PC-3 (cell line): ENCODE results near the gene DNTT. TPM values are rescaled to one million over a fixed set of nuclear protein-coding genes. Genes with fewer than 3 reads are reported as not detected.

ENCODE experiments used
- ATAC-seq: fragments of 200-7000 bp; cut with Tn5 transposase; 2 replicates; pipeline ENCODE4 v1.9.1; 2020; ENCODE audit warnings: mild to moderate bottlenecking, moderate library complexity
- BruUV-seq: library from RNA; stranded (reverse); fragments of 400-500 nt; replicated peaks from 2 replicates; lab custom pipeline; 2021; lab: Mats Ljungman, UMichigan
- CTCF ChIA-PET: fragments of 300-600 bp; sonication (Branson Sonifier 250); formaldehyde crosslinking; loops from one replicate; lab custom pipeline; 2022; ENCODE audit warnings: antibody characterized with exemption; lab: Charles Lee
- POLR2A ChIA-PET: fragments of 300-600 bp; sonication (Branson Sonifier 250); formaldehyde crosslinking; loops from one replicate; lab custom pipeline; 2022; ENCODE audit warnings: antibody characterized with exemption; ENCODE audit not compliant: unreplicated experiment; lab: Charles Lee
- DNase-seq: peaks from one replicate; pipeline ENCODE4 v3.0.0-alpha.2; 2015
- H2AFZ ChIP-seq: fragments of 300-600 bp; sonication (generic); 2 replicates; pipeline ENCODE4 v1.6.0; 2016; ENCODE audit warnings: antibody characterized with exemption, low read length
- H3F3A ChIP-seq: fragments of 300-600 bp; sonication (generic); one replicate; pipeline ENCODE4 v1.6.0; 2017; ENCODE audit warnings: antibody characterized with exemption, low read length, control low read depth, mild to moderate bottlenecking; ENCODE audit not compliant: unreplicated experiment
- H3K27ac ChIP-seq: fragments of 300-600 bp; sonication (generic); 2 replicates; pipeline ENCODE4 v1.5.1; 2016; ENCODE audit warnings: mild to moderate bottlenecking, low read length
- H3K27me3 ChIP-seq: fragments of 300-600 bp; sonication (generic); 2 replicates; pipeline ENCODE4 v1.6.1; 2016; ENCODE audit warnings: low read length, mixed read lengths
- H3K36me3 ChIP-seq: fragments of 300-600 bp; sonication (generic); 2 replicates; pipeline ENCODE4 v1.6.1; 2016; ENCODE audit warnings: low read depth, mixed run types, low read length, mixed read lengths
- H3K4me1 ChIP-seq: fragments of 300-600 bp; sonication (generic); 2 replicates; pipeline ENCODE4 v1.5.1; 2016; ENCODE audit warnings: low read length; ENCODE audit not compliant: insufficient read depth
- H3K4me2 ChIP-seq: fragments of 300-600 bp; sonication (generic); 2 replicates; pipeline ENCODE4 v1.6.0; 2016; ENCODE audit warnings: low read length
- H3K4me3 ChIP-seq: fragments of 300-600 bp; sonication (generic); 2 replicates; pipeline ENCODE4 v1.5.1; 2016; ENCODE audit warnings: mild to moderate bottlenecking, low read length, mixed read lengths
- H3K79me2 ChIP-seq: fragments of 300-600 bp; sonication (generic); 2 replicates; pipeline ENCODE4 v1.6.1; 2017; ENCODE audit warnings: low read length, mixed read lengths
- H3K9ac ChIP-seq: fragments of 300-600 bp; sonication (generic); 2 replicates; pipeline ENCODE4 v1.6.0; 2016; ENCODE audit warnings: mild to moderate bottlenecking, low read length
- H3K9me2 ChIP-seq: fragments of 300-600 bp; sonication (generic); replicated peaks from 2 replicates; pipeline ENCODE4 v1.6.1; 2016; ENCODE audit warnings: mixed run types, low read length, mixed read lengths
- H3K9me3 ChIP-seq: fragments of 300-600 bp; sonication (generic); 2 replicates; pipeline ENCODE4 v1.6.1; 2016; ENCODE audit warnings: low read length, mixed read lengths
- H4K20me1 ChIP-seq: fragments of 300-600 bp; sonication (generic); 2 replicates; pipeline ENCODE4 v1.6.1; 2016; ENCODE audit warnings: low read length, mixed read lengths
- CTCF ChIP-seq: fragments of 300-600 bp; sonication (generic); conservative IDR thresholded peaks from 2 replicates; pipeline ENCODE4 v1.5.1; 2017; ENCODE audit warnings: antibody characterized with exemption, low read depth, mild to moderate bottlenecking, low read length
- EZH2 ChIP-seq: fragments of 300-600 bp; sonication (generic); IDR thresholded peaks from one replicate; pipeline ENCODE4 v1.6.1; 2017; ENCODE audit warnings: antibody characterized with exemption, mild to moderate bottlenecking, low read length; ENCODE audit not compliant: unreplicated experiment
- EZH2phosphoT487 ChIP-seq: fragments of 300-600 bp; sonication (generic); IDR thresholded peaks from 2 replicates; pipeline ENCODE4 v1.6.1; 2018; ENCODE audit warnings: mild to moderate bottlenecking, antibody characterized with exemption, low read length, borderline replicate concordance
- intact Hi-C: fragments of 100-400 bp; cut with micrococcal nuclease; formaldehyde crosslinking; loops from 2 replicates; pipeline ENCODE4 v1.9.0; 2023
- total RNA-seq: library from RNA; depleted of rRNA; stranded (reverse); fragments of >200 nt; gene quantifications from 2 replicates; pipeline ENCODE4 v1.2.3, GENCODE V29; 2014

DNTT gene
- total RNA-seq, 1 experiment from 2014 or later, result not detected

DNA sequence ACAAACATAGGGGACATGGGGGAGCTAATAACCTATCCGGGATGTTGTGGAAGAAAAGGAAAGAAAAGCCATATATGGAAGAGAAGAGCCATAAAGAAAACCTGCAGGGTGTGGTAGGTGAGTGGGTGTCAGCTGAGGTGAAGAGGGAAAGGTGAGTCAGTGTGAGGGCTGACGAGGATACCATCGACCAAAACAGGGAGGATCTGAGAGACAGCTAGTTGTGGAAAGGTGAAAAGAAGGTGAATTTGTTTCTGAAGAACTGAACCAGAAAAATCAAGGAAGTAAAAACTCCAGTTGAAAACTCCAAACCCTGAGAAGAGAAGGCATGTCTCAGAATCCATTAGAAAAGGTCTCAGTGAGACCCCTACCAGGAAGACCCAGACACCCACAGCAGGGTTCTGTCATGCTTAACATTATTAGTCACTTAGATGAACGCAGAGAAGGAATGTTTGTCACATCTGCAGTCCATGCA is 37.0 kb upstream of the DNTT start:
- Histone ChIP-seq H3K79me2 (no peaks in the 10 kb centered on the region), H3K4me1 (no peaks in the 10 kb centered on the region), H3K4me3 (no peak overlapping the region), H3K27ac (no peak overlapping the region), H4K20me1 (no peaks in the 10 kb centered on the region), H3K9me2 (no peaks in the 10 kb centered on the region), H3K4me2 (no peak overlapping the region), H3K36me3 (no peaks in the 10 kb centered on the region), H3K27me3 (peaks cover 19% of the 10 kb centered on the region; the same call in 1 of the 2 replicates), H3K9me3 (no peaks in the 10 kb centered on the region), H3F3A (no peaks in the 10 kb centered on the region), H2AFZ (no peak overlapping the region), H3K9ac (no peak overlapping the region)
- ATAC-seq (no peak), DNase-seq (no peak)
- intact Hi-C loops, result no loop called here
- BruUV-seq, result no TSS peak
- ChIA-PET CTCF (no interaction called here), POLR2A (no interaction called here)
- TF ChIP-seq CTCF (no peak), EZH2phosphoT487 (no peak), EZH2 (no peak)

DNA sequence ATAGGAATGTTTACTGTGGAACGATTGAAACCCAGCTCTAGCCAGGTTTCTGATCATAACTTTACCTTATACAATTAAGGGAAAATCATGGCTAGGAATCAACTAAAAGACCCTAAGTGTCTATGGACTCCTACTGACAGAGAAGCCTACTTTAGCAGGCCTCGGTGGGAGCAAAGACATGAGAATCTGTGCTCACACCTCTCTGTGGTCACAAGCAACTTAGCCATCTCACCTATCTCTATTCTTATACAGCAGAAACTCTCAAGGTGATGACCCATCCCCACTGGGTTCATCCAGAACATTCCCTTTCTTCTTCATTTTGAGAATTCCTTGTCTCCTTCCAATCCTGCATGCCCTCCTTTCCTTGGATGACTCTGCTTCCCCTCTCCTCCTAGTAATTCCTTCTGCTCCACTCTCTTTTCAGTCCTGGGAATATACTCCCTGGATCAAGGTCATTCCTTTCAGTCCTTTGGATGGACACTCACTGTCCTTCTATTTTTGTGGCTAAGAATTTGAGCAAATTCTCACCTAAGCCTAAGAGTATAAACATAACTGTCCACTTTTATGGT is 35.8 kb upstream of the DNTT start:
- ATAC-seq (no peak), DNase-seq (no peak)
- Histone ChIP-seq H2AFZ (no peak overlapping the region), H3K4me3 (no peak overlapping the region), H3K27ac (no peak overlapping the region), H3K9me2 (no peaks in the 10 kb centered on the region), H3K36me3 (no peaks in the 10 kb centered on the region), H3F3A (no peaks in the 10 kb centered on the region), H3K27me3 (peaks cover 9% of the 10 kb centered on the region; the same call in 1 of the 2 replicates), H3K79me2 (no peaks in the 10 kb centered on the region), H3K4me2 (no peak overlapping the region), H3K9ac (no peak overlapping the region), H3K9me3 (no peaks in the 10 kb centered on the region), H4K20me1 (no peaks in the 10 kb centered on the region), H3K4me1 (no peaks in the 10 kb centered on the region)
- CTCF ChIA-PET, result no interaction called here
- BruUV-seq, result no TSS peak
- POLR2A ChIA-PET, result no interaction called here
- TF ChIP-seq CTCF, result no peak
- TF ChIP-seq EZH2, result no peak
- no peak for TF ChIP-seq EZH2phosphoT487
- intact Hi-C loops, result no loop called here
